CD4-positive, alpha-beta T cell (primary cell): ENCODE measurements around the gene KLF13. TPM values are rescaled to one million over a fixed set of nuclear protein-coding genes. Genes with fewer than 3 reads are reported as not detected.

Experiments
- ATAC-seq: fragments of 200-7000 bp; cut with Tn5 transposase; one replicate; pipeline ENCODE4 v1.10.0; 2022; ENCODE audit warnings: mild to moderate bottlenecking; ENCODE audit not compliant: poor library complexity
- CTCF ChIA-PET: fragments of 350-600 bp; sonication (Branson Sonifier 250); formaldehyde crosslinking; loops from one replicate; lab custom pipeline; 2021; ENCODE audit warnings: antibody characterized with exemption, inconsistent platforms; lab: Charles Lee
- POLR2A ChIA-PET: fragments of 350-600 bp; sonication (Branson Sonifier 250); formaldehyde crosslinking; loops from one replicate; lab custom pipeline; 2021; ENCODE audit warnings: antibody characterized with exemption, inconsistent platforms; lab: Charles Lee
- DNase-seq, 14 experiments: peaks; one replicate each; pipeline ENCODE4 v3.0.0-alpha.2; 2013 to 2020; ENCODE audit warnings: mixed read lengths in 2 of 14
- H3K27ac ChIP-seq, 2 donors: one replicate each; pipeline versions ENCODE4 v1.5.1 to v1.7.0; 2013; ENCODE audit warnings: low read length in 2 of 2, low read depth in 1 of 2, mild to moderate bottlenecking in 1 of 2
- H3K27me3 ChIP-seq, 2 experiments: 1 replicate in 1 of 2; 2 replicates in 1 of 2; pipeline versions ENCODE4 v1.6.1 to v1.7.0; 2013; ENCODE audit warnings: low read length in 2 of 2, control low read depth in 1 of 2, mild to moderate bottlenecking in 1 of 2, moderate library complexity in 1 of 2; ENCODE audit not compliant: insufficient read depth in 2 of 2, control insufficient read depth in 1 of 2
- H3K36me3 ChIP-seq: one replicate; pipeline ENCODE4 v1.6.1; 2013; ENCODE audit warnings: low read length, control low read depth; ENCODE audit not compliant: insufficient read depth
- H3K4me1 ChIP-seq: one replicate; pipeline ENCODE4 v1.6.1; 2013; ENCODE audit warnings: low read length, control low read depth; ENCODE audit not compliant: insufficient read depth
- H3K4me3 ChIP-seq: one replicate; pipeline ENCODE4 v1.5.1; 2013; ENCODE audit warnings: mild to moderate bottlenecking, low read length, moderate library complexity
- H3K9me3 ChIP-seq, 2 experiments: 1 replicate in 1 of 2; 2 replicates in 1 of 2; pipeline versions ENCODE4 v1.6.1 to v1.7.0; 2013; ENCODE audit warnings: low read length in 2 of 2, mild to moderate bottlenecking in 2 of 2, control low read depth in 1 of 2, moderate library complexity in 1 of 2; ENCODE audit not compliant: control insufficient read depth in 1 of 2, insufficient read depth in 1 of 2
- H3K27ac Mint-ChIP-seq: one replicate; pipeline ENCODE4 v1.8.0; 2020; ENCODE audit warnings: mixed read lengths
- H3K27me3 Mint-ChIP-seq: one replicate; pipeline ENCODE4 v1.8.0; 2021; ENCODE audit warnings: mixed read lengths
- H3K36me3 Mint-ChIP-seq: one replicate; pipeline ENCODE4 v1.8.0; 2021; ENCODE audit warnings: low read depth, mixed read lengths
- H3K4me1 Mint-ChIP-seq: one replicate; pipeline ENCODE4 v1.8.0; 2021; ENCODE audit warnings: low read depth, mixed read lengths
- H3K4me3 Mint-ChIP-seq: one replicate; pipeline ENCODE4 v1.8.0; 2020; ENCODE audit warnings: mild to moderate bottlenecking, mixed read lengths
- H3K9me3 Mint-ChIP-seq: one replicate; pipeline ENCODE4 v1.8.0; 2020; ENCODE audit warnings: mixed read lengths
- intact Hi-C, 2 experiments: fragments of 100-400 bp; cut with DNase I in 1 of 2; cut with micrococcal nuclease in 1 of 2; formaldehyde crosslinking; loops; one replicate each; pipeline versions ENCODE4 v1.15.1 to v1.9.0; 2023 to 2025; cut with DNase I, micrococcal nuclease
- total RNA-seq, 174 experiments: library from RNA in 2 of 174; stranded (reverse) in 2 of 174; gene quantifications; one replicate each; pipeline ENCODE4 v1.2.3 and lab custom pipeline; 2021 to 2026
- TF ChIP-seq, protein P1 (sequence below): fragments of 200-600 bp; IDR thresholded peaks from one replicate; pipeline ENCODE4 v1.8.0; 2022; ENCODE audit warnings: antibody characterized with exemption, mild to moderate bottlenecking

Gene KLF13
- total RNA-seq, 2 experiments from 2014 or later = 284 to 308 TPM

DNA sequence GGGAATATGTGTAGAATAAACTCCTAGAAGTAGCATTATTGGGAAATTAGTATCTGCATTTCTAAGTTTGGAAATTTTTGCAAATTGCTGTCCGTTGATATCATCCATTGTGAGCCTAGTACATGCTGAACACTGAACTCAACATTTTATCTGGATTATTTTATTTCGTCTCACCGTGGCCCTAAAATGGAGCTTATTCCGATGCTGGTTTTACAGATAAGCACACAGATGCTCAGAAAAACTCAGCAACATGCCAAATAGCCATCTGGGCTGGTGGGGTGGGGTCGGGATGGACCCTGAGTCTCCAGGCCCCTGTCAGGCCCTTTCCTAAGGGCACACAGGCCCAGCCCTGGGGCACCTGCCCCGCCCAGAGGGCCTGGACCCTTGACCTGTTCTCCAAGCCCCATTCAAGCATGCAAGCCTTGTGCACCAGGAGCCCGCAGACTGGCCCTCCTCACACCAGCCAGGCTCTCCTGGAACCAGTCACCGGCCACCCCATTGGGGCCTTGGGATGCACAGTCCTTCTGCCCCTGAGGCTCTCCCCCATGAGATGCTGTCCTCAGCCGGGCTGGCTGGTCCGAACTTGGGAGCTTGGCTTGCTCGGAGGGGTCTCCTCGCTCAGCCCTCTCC is 20.7 kb upstream of the KLF13 start:
- Mint-ChIP-seq H3K27ac (peak overlapping the region; percentile 80), H3K9me3 (no peaks in the 10 kb centered on the region), H3K4me1 (peaks cover 65% of the 10 kb centered on the region), H3K4me3 (no peak overlapping the region), H3K27me3 (peaks cover 5% of the 10 kb centered on the region), H3K36me3 (no peaks in the 10 kb centered on the region)
- ATAC-seq (no peak), DNase-seq (no peak)
- Histone ChIP-seq H3K27me3 (no peaks in the 10 kb centered on the region), H3K27ac (no peak overlapping the region), H3K9me3 (peaks cover 0 to 5% of the 10 kb centered on the region in 2 experiments), H3K36me3 (no peaks in the 10 kb centered on the region), H3K4me3 (no peak overlapping the region), H3K4me1 (peaks cover 49% of the 10 kb centered on the region)
- POLR2A ChIA-PET = interaction anchor here (0.6 to 1.0 kb wide), 3 partner anchors 13 to 19 kb away, joined by 3 to 4 read pairs (median 3); no protein-coding TSS in a partner anchor
- CTCF ChIA-PET = no interaction called here
- intact Hi-C loops = loop anchor here in 1 of 2 experiments (1.0 kb wide), 1 partner anchor 40 kb away; no protein-coding TSS in a partner anchor
- TF ChIP-seq, protein P1, sequence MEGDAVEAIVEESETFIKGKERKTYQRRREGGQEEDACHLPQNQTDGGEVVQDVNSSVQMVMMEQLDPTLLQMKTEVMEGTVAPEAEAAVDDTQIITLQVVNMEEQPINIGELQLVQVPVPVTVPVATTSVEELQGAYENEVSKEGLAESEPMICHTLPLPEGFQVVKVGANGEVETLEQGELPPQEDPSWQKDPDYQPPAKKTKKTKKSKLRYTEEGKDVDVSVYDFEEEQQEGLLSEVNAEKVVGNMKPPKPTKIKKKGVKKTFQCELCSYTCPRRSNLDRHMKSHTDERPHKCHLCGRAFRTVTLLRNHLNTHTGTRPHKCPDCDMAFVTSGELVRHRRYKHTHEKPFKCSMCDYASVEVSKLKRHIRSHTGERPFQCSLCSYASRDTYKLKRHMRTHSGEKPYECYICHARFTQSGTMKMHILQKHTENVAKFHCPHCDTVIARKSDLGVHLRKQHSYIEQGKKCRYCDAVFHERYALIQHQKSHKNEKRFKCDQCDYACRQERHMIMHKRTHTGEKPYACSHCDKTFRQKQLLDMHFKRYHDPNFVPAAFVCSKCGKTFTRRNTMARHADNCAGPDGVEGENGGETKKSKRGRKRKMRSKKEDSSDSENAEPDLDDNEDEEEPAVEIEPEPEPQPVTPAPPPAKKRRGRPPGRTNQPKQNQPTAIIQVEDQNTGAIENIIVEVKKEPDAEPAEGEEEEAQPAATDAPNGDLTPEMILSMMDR = no peak

DNA sequence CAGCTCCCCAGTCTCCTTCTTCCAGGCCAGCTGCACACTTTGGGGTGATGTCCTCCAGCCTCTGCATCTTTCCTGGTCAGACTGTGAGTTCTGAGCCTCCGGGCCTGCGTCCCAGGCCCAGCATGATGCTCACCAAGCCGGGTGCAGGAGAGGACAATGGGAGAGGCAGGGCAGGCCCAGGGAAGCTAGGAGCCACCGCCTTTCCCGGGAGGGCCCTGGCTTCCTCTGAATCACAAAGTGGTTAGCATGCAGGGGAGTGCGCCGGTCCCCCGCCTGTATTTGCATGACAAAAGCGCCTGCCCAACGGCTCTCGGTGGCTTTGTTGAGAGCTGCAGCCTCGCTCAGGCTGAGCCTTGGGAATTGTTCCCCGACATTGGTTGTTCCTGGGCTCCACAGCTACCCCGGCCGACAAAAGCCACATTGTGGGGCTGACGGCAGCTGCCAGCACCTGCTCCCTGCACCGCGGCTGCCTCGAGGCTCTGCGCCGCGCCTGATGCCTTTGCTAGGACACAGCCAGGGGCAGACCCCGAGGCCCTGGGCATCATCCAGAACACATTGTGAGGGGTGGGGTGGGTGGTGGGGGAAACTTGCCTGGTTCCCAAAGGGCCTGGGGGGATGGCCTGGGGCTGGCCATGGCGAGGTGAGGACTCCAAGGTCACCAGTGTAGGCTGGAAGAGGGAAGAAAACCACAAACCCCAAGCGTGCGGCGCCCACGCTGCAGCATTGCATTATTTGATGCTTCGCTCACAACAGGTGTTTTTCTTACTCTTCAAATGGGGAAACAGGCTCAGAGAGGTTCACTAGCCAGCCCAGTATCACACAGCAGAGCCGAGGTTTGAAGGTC is 20.0 kb upstream of the KLF13 start:
- CTCF ChIA-PET = no interaction called here
- intact Hi-C loops = no loop called here
- peaks cover 65% of the 10 kb centered on the region for H3K4me1 Mint-ChIP-seq

More for the DNA sequence above, 20.0 kb upstream of the KLF13 start:
- H3K36me3 ChIP-seq = no peaks in the 10 kb centered on the region
- no peak overlapping the region for H3K27ac Mint-ChIP-seq
- H3K4me1 ChIP-seq = peaks cover 49% of the 10 kb centered on the region
- H3K9me3 Mint-ChIP-seq = no peaks in the 10 kb centered on the region
- H3K4me3 Mint-ChIP-seq = no peak overlapping the region
- H3K27me3 Mint-ChIP-seq = peaks cover 5% of the 10 kb centered on the region
- peaks cover 0 to under 1% of the 10 kb centered on the region in 2 experiments for H3K27me3 ChIP-seq
- DNase-seq = peak in 1 of 14 experiments; percentile 12
- ATAC-seq = no peak
- TF ChIP-seq, protein P1 = no peak
- peaks cover 0 to 5% of the 10 kb centered on the region in 2 experiments for H3K9me3 ChIP-seq
- no peak overlapping the region for H3K4me3 ChIP-seq
- H3K27ac ChIP-seq = no peak overlapping the region
- H3K36me3 Mint-ChIP-seq = no peaks in the 10 kb centered on the region
- POLR2A ChIA-PET = interaction anchor here (0.6 to 1.0 kb wide), 4 partner anchors 13 to 59 kb away, joined by 3 to 4 read pairs (median 3); no protein-coding TSS in a partner anchor
